T-helper 17 cell (primary cell): ENCODE data around the gene BANK1. TPM values are rescaled to one million over a fixed set of nuclear protein-coding genes. Genes with fewer than 3 reads are reported as not detected.
A peak's percentile ranks its signal among the peaks of the same experiment; 100 is the strongest.

Source experiments
- ATAC-seq: fragments of 150-1000 bp; cut with Tn5 transposase; 2 replicates; pipeline ENCODE4 v1.10.0; 2021; ENCODE audit warnings: mild to moderate bottlenecking, moderate library complexity
- DNase-seq, 3 donors: peaks; one replicate each; pipeline versions ENCODE4 v3.0.0 to v3.0.0-alpha.2; 2020 to 2021
- H3K9me3 ChIP-seq: one replicate; pipeline ENCODE4 v1.7.0; 2013; ENCODE audit warnings: low read length, mild to moderate bottlenecking; ENCODE audit not compliant: control insufficient read depth, poor library complexity, severe bottlenecking
- H3K27ac Mint-ChIP-seq: one replicate; pipeline ENCODE4 v1.8.0; 2022; ENCODE audit warnings: mild to moderate bottlenecking, moderate library complexity, mixed read lengths
- H3K27me3 Mint-ChIP-seq: one replicate; pipeline ENCODE4 v1.8.0; 2022; ENCODE audit warnings: mixed read lengths
- H3K36me3 Mint-ChIP-seq: one replicate; pipeline ENCODE4 v1.8.0; 2022; ENCODE audit warnings: low read depth, mixed read lengths
- H3K4me1 Mint-ChIP-seq: one replicate; pipeline ENCODE4 v1.8.0; 2022; ENCODE audit warnings: mild to moderate bottlenecking, mixed read lengths
- H3K4me3 Mint-ChIP-seq: one replicate; pipeline ENCODE4 v1.8.0; 2022; ENCODE audit warnings: mild to moderate bottlenecking, moderate library complexity, mixed read lengths
- total RNA-seq, 4 donors: library from RNA in 2 of 4; stranded (reverse) in 2 of 4; gene quantifications; one replicate each; pipeline ENCODE4 v1.2.3 and lab custom pipeline; 2022 to 2026

The BANK1 gene
- total RNA-seq, 2 donors from 2014 or later: 2.8 to 11.9 TPM

DNA sequence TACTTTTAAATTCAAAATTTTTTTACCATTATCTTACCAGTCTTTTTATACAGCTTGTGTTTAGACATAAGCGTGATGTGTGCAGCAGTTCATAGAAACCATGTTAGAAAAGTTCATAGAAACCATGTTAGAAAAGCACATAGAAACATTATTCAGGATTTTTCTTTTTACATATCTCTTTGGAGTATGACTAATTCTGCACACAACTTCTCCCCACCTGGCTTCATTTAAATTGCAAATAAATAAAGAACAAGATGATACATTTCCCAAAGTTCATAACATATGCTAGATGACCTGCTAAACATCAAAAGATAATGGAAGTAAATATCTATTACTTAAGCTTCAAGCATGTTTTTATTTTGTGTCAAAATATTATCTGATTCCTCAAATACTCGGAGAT, 201.9 kb downstream of the BANK1 start:
- Mint-ChIP-seq H3K27ac (no peak overlapping the region), H3K27me3 (no peaks in the 10 kb centered on the region), H3K4me3 (no peak overlapping the region), H3K36me3 (no peaks in the 10 kb centered on the region), H3K4me1 (no peaks in the 10 kb centered on the region)
- ATAC-seq (no peak), DNase-seq (no peak)
- H3K9me3 ChIP-seq: no peaks in the 10 kb centered on the region

DNA sequence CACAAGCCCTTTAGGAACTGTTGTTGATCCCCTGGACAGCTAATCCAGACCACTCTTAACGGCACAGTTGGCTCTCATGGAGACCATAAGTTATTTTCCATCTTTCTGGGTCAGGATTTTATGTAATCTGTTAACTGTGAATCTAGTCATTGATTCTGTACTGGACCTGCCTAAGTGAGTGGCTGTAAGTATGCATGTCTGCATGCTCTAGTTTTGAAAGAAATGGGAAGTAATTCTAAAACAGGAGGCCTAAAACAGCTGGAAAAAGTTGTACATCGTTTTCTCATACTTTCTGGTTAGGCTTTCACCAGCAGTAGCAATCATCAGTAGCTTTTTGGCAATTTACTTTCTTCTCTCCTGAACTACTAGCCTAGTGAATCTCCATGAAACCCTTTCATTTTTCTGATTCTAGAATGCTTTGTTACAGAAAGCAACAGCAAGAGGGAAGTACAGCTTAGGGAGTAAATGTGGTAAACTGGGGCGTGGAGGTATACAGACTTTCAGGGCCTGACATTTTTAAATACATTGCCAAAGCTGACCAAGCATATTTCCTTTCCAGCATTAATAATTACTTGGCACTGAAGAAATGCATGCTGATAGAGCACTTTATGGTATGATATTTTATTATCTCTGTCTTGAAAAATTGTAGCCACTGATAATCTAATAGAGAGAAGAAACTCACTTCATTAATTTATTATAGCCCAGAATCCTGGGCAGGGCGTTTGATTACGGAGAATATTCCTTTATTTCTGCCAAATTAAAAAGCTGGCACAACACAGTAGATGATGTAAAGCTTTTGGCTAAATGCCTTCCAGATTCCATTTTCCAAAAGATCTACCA, 202.7 kb downstream of the BANK1 start:
- DNase-seq: no peak

DNA sequence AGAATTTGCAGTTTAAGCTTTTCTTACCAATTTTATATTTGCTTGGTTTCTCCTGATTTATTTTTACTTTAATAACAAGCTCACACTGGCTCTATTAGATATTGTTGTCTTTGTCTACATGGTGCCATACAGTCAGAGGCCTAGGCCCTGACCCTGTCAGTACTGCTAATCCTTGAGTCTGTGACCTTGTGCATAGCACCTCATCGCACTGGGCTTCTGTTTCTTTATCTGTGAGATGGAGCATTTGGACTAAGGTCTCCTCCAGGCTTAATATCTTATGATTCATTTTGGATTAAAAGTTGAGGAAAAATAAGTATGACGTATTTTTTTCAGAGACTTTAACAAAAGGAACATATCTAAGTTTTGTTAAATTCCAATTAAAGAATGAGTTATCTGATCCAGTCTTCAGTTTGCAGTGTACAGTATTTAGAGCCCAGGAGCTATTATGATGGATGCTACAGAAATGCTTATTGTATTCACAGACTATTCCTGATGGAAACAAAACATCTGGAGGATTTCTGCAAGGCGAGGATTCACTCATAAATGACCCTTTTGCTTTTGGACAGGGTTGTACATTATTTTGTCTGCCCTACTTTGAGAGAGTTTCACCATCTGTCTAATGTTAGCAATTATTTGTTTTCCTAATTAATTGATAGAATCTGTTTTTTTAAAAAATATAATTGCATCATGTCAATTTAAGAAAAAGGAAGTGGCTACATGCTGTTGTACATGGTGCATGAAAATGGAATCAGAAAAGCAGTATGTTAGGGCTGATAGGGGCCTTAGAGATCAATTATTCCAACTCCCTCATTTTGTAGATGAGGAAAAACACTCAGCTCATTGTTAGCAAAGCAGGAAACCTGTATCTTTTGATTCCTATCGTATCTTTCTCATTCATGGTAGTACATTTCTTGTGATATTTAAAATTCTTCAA, 203.6 kb downstream of the BANK1 start:
- Mint-ChIP-seq H3K4me3 (no peak overlapping the region), H3K27me3 (no peaks in the 10 kb centered on the region), H3K4me1 (no peaks in the 10 kb centered on the region), H3K27ac (no peak overlapping the region), H3K36me3 (no peaks in the 10 kb centered on the region)
- ATAC-seq (no peak), DNase-seq (no peak)
- H3K9me3 ChIP-seq: no peaks in the 10 kb centered on the region

More for the DNA sequence above, 202.7 kb downstream of the BANK1 start:
- Mint-ChIP-seq H3K27me3 (no peaks in the 10 kb centered on the region), H3K4me3 (no peak overlapping the region), H3K36me3 (no peaks in the 10 kb centered on the region), H3K27ac (no peak overlapping the region), H3K4me1 (no peaks in the 10 kb centered on the region)
- ATAC-seq: no peak
- H3K9me3 ChIP-seq: no peaks in the 10 kb centered on the region

DNA sequence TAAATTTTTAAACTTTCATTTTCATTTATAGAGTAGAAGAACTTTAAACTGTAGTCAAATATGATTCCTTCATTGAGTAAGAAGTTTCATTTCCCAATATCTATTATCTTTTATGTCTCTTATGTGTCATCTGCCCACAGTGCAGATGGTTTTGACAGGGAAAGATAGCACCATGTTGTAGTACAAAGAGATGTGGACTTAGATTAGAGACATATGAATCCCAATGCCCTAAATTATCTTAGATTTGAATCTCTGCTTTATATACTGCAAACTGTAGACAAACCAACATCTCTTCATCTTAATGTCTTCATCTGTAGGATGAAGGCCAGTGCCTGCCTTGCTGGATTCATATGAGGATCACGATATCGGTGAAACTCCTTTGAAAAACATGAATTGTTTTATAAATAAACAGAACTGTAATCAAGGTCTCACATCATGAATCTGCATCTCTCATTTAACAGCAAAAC, 217.5 kb downstream of the BANK1 start:
- H3K9me3 ChIP-seq: no peaks in the 10 kb centered on the region
- Mint-ChIP-seq H3K4me3 (no peak overlapping the region), H3K4me1 (no peaks in the 10 kb centered on the region), H3K27ac (no peak overlapping the region), H3K36me3 (no peaks in the 10 kb centered on the region), H3K27me3 (peaks cover 6% of the 10 kb centered on the region)
- ATAC-seq (peak; percentile 14), DNase-seq (no peak)

DNA sequence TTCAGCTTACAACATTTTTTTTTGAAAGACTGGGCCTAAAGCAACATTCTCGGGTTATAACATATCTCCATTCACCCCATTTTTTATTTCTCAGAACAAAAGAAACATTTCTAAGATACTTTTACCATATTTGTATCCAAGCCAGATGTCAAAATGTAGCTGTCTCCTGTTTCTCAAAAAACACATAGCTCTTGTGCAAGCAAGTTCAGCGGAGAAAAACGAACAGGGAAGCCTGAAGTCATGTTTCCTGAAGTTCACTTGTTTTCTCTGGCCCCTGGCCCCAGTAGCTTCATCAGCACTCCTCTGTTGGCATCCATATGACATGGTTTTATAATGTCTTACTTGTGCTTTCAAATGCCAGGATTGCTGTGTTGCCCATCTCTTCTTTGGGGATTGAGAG, 218.2 kb downstream of the BANK1 start:
- H3K4me1 Mint-ChIP-seq: no peaks in the 10 kb centered on the region
- ATAC-seq: no peak
- no peaks in the 10 kb centered on the region for H3K9me3 ChIP-seq

DNA sequence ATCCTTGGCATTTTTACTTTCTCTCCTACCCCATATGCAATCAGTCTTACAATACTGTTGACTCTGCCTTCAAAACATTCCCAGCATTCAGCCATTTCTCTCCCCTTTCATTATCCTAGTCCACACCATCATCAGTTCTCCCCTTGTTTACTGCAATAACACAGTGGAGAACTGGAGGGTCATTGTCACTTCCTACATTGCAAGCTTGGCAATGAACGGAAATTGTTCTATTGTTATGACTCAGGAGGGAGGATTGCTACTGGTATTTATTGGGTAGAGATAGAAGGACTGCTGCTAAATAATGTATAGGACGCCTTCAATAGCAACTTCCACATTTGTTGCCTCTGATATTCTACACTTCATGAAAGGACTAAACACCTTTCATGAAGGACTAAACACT, 231.8 kb downstream of the BANK1 start:
- H3K27me3 Mint-ChIP-seq: peaks cover 6% of the 10 kb centered on the region
- H3K36me3 Mint-ChIP-seq: no peaks in the 10 kb centered on the region
- no peak overlapping the region for H3K27ac Mint-ChIP-seq
- ATAC-seq (no peak), DNase-seq (no peak)
- H3K4me3 Mint-ChIP-seq: no peak overlapping the region
- H3K4me1 Mint-ChIP-seq: no peaks in the 10 kb centered on the region
- no peaks in the 10 kb centered on the region for H3K9me3 ChIP-seq

More for the DNA sequence above, 218.2 kb downstream of the BANK1 start:
- Mint-ChIP-seq H3K4me3 (no peak overlapping the region), H3K36me3 (no peaks in the 10 kb centered on the region), H3K27ac (no peak overlapping the region), H3K27me3 (no peaks in the 10 kb centered on the region)
- DNase-seq: no peak

DNA sequence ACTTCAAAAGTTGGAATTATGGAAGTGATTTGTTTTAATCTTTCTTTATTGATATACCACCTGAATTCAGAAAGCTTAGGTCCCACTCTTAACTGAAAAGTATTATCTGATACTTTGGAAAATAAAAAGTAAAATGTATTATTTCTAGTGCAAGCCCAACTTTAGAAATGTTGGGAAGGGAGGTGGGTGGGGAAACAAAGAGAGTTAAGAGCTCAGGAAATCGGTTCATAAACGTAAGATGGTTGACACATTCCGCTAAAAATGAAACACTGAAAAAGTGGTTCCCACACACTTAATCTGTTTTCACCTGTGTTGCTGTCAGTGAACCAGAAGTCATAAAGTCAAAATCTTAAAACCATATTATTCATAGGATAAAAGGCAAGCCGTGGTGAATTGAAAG, 237.4 kb downstream of the BANK1 start:
- peaks cover 6% of the 10 kb centered on the region for H3K27me3 Mint-ChIP-seq
- no peak for ATAC-seq
- no peak for DNase-seq
- H3K9me3 ChIP-seq: no peaks in the 10 kb centered on the region
- no peaks in the 10 kb centered on the region for H3K36me3 Mint-ChIP-seq
- no peak overlapping the region for H3K27ac Mint-ChIP-seq
- H3K4me3 Mint-ChIP-seq: no peak overlapping the region
- H3K4me1 Mint-ChIP-seq: no peaks in the 10 kb centered on the region

DNA sequence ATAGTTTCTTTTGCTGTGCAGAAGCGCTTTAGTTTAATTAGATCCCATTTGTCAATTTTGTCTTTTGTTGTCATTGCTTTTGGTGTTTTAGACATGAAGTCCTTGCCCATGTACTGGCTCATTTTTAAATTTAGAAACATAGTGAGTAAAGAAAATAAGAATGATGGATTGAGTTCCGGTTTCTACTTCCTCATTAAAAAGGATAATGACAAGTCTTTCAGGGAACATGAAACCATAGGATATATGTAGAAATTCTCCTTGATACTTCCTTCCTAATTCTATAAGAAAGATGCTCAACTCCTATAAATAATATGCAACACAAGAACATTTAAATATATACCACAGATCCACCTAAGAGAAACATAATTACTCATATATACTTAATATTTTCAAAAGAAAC, 240.9 kb downstream of the BANK1 start:
- H3K9me3 ChIP-seq: no peaks in the 10 kb centered on the region
- Mint-ChIP-seq H3K36me3 (no peaks in the 10 kb centered on the region), H3K27ac (no peak overlapping the region), H3K4me3 (no peak overlapping the region), H3K4me1 (no peaks in the 10 kb centered on the region), H3K27me3 (no peaks in the 10 kb centered on the region)
- DNase-seq (no peak), ATAC-seq (no peak)

DNA sequence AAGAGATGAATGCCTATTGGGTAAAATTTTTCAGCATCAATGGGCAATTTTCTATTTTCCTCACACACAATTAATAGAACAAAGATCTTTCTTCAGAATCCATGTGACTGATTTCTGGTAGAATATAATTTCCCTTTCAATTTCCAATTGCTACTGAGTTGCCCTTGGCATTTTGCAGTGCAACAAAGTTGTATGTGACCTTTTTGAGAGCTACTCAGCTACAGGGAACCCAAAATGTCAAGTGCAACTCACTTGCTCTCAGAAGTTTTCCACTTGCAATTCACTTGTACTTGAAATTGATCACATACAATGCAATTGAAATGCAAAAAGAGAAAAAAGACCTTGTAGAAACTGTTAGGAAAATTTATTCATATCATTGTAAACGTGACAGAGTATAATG, 245.5 kb downstream of the BANK1 start:
- no peak overlapping the region for H3K4me3 Mint-ChIP-seq

DNA sequence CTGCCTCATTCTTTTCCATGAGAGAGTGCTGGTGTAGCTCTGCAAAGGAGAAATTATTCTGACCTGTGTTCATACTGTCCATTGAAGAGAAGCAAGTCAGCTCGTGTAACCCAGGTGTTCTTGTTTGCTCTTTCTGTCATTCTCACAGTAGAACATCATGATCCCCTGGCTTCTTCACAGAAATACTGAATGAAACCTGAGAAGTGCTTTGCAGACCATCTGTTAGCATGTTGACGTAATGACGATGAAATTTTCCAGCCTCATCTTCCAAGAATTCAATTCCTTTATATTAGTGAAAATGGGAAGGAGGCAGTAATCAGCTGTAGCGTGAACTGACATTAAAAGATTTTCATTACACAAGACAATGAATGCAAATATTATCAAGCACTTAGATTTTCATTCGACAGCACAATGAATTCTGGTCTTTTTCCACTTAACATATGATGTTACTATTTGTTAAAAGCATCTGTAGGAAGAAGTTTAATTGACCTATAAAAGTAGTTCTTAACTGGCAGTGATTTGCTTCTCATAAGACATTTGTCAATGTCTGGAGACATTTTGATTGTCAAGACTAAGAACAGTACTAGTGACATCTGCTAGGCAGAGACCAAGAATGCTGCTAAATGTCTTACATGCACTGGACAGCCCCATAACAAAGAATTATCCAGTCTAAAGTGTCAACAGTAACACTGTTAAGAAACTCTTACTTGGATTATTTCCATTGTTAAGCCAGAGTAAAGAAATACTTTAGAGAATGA, 246.3 kb downstream of the BANK1 start:
- no peaks in the 10 kb centered on the region for H3K9me3 ChIP-seq
- Mint-ChIP-seq H3K27me3 (no peaks in the 10 kb centered on the region), H3K4me1 (peaks cover 4% of the 10 kb centered on the region), H3K27ac (no peak overlapping the region), H3K36me3 (no peaks in the 10 kb centered on the region), H3K4me3 (no peak overlapping the region)
- DNase-seq (no peak), ATAC-seq (no peak)

More for the DNA sequence above, 245.5 kb downstream of the BANK1 start:
- Mint-ChIP-seq H3K27ac (no peak overlapping the region), H3K27me3 (no peaks in the 10 kb centered on the region), H3K36me3 (no peaks in the 10 kb centered on the region), H3K4me1 (peaks cover 4% of the 10 kb centered on the region)
- no peaks in the 10 kb centered on the region for H3K9me3 ChIP-seq
- DNase-seq (no peak), ATAC-seq (no peak)

DNA sequence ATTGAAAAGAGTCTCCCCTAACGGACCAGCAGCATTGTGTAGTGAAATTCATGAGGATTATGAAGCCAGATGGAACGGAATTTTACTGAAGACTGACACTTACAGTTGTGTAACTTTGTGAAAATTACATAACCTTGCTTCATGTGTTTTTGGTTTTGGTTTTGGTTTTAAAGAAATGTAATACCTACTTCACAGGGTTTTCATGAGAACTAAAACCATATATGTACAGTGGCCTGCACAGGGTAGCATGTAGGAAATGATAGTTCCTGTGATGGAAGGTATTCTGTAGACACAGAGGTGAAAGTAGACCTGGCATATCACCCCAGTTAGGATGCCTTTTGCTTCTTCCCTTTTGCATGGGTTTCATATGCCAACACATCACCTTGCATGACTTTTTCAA, 247.0 kb downstream of the BANK1 start:
- Mint-ChIP-seq H3K4me1 (peaks cover 4% of the 10 kb centered on the region), H3K27me3 (no peaks in the 10 kb centered on the region), H3K36me3 (no peaks in the 10 kb centered on the region), H3K4me3 (no peak overlapping the region), H3K27ac (no peak overlapping the region)
- ATAC-seq: no peak
- no peaks in the 10 kb centered on the region for H3K9me3 ChIP-seq
- no peak for DNase-seq

DNA sequence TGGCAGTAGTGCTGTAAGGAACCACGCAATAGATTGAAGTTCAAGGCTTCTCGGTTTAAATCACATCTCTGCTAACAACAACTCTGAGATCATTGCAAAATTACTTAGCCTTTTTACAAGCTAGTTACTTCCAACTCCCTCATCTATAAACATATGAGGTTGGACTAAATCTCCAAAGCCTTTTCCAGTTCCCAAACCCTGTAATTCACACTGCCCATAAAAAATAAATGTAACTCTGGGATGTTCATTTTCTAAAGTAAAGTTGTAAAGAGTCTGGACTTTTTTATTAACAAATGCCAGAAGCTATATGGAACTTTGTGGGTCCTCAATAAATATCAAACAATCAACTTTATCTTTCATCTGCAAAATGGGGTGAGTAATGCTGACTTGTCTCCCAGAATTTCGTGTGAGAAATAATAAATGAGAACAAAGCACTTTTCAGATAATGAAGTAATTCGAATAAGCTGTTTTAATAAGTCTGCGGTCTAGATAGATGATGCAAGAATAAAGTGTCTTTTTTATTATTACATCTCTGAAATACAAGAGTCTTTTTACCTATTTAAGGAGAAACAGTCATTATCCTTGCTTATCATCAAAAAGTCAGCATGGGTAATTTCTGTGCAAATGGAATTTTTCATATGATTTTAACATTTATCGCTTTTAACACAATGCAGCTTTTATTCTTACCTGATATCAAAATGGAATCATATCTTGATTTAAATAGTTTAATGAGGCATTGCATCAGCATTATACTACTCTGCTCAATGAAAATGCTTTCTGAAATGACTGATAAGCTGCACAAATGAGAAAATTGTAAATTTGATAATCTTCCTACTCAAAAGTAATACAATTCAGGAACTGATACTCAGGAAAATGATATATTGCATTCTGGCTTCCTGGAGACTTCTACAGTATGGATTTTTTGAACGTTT, 252.6 kb downstream of the BANK1 start:
- Mint-ChIP-seq H3K27me3 (no peaks in the 10 kb centered on the region), H3K4me3 (no peak overlapping the region), H3K36me3 (no peaks in the 10 kb centered on the region), H3K27ac (no peak overlapping the region), H3K4me1 (no peaks in the 10 kb centered on the region)
- ATAC-seq: no peak
- DNase-seq: no peak
- H3K9me3 ChIP-seq: no peaks in the 10 kb centered on the region
